KMS-11 (cell line): ENCODE data around the gene CENATAC.

Experiments used
- H2AFZ ChIP-seq: fragments of 200-600 bp; sonication (generic); 2 replicates; pipeline ENCODE4 v1.6.1; 2016; ENCODE audit warnings: antibody characterized with exemption, mixed run types, low read depth
- H3K27ac ChIP-seq: fragments of 200-600 bp; sonication (generic); 2 replicates; pipeline ENCODE4 v1.6.1; 2016; ENCODE audit warnings: mild to moderate bottlenecking, mixed run types
- H3K27me3 ChIP-seq: fragments of 200-600 bp; sonication (generic); 2 replicates; pipeline ENCODE4 v1.6.1; 2017; ENCODE audit warnings: mild to moderate bottlenecking, low read depth, mixed run types, moderate library complexity; ENCODE audit not compliant: insufficient read depth
- H3K36me3 ChIP-seq: fragments of 200-600 bp; sonication (generic); 2 replicates; pipeline ENCODE4 v1.6.1; 2017; ENCODE audit warnings: mild to moderate bottlenecking, mixed run types; ENCODE audit not compliant: insufficient read depth
- H3K4me1 ChIP-seq: fragments of 200-600 bp; sonication (generic); 2 replicates; pipeline ENCODE4 v1.6.1; 2016; ENCODE audit warnings: mild to moderate bottlenecking, low read depth, mixed run types; ENCODE audit not compliant: poor library complexity, severe bottlenecking
- H3K4me2 ChIP-seq: fragments of 200-600 bp; sonication (generic); 2 replicates; pipeline ENCODE4 v1.7.0; 2016; ENCODE audit warnings: mild to moderate bottlenecking, mixed run types
- H3K4me3 ChIP-seq: fragments of 200-600 bp; sonication (generic); IDR thresholded peaks from 2 replicates; pipeline ENCODE4 v1.6.1; 2017; ENCODE audit warnings: low read depth, low read length, mixed read lengths; ENCODE audit not compliant: insufficient read depth
- H3K79me2 ChIP-seq: fragments of 200-600 bp; sonication (generic); 2 replicates; pipeline ENCODE4 v1.6.1; 2016; ENCODE audit warnings: low read depth, mixed run types; ENCODE audit not compliant: insufficient read depth
- H3K9ac ChIP-seq: fragments of 200-600 bp; sonication (generic); 2 replicates; pipeline ENCODE4 v1.6.1; 2016; ENCODE audit warnings: mild to moderate bottlenecking, mixed run types
- H4K20me1 ChIP-seq: fragments of 200-600 bp; sonication (generic); 2 replicates; pipeline ENCODE4 v1.6.1; 2016; ENCODE audit warnings: mild to moderate bottlenecking, mixed run types; ENCODE audit not compliant: insufficient read depth
- TF ChIP-seq, protein P1 (sequence below): fragments of 200-600 bp; sonication (generic); conservative IDR thresholded peaks from 2 replicates; pipeline ENCODE4 v1.6.1; 2017; ENCODE audit warnings: low read depth, mild to moderate bottlenecking, antibody characterized with exemption, low read length, moderate library complexity, mixed read lengths

The CENATAC gene

DNA sequence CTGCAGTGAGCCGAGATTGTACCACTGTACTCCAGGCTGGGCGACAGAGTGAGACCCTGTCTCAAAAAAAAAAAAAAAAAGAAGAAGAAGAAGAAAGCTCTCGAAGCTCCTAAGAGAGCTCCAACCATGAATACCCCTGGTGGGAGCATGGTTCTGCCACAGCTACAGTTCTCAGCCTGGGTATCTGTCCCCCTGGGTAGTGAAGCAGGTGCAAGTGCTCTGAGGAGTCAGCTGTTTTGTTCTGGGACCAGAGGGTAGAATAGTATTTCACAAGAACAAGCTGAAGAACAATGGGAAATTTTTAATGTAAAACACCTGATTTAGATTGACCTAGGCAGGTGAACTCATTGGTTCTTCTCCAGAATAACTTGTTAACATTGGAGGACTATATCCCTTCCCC, 63.3 kb downstream of the CENATAC start:
- peaks cover 4% of the 10 kb centered on the region for H3K4me1 ChIP-seq
- no peaks in the 10 kb centered on the region for H3K27me3 ChIP-seq
- no peak overlapping the region for H3K4me3 ChIP-seq
- TF ChIP-seq, protein P1, sequence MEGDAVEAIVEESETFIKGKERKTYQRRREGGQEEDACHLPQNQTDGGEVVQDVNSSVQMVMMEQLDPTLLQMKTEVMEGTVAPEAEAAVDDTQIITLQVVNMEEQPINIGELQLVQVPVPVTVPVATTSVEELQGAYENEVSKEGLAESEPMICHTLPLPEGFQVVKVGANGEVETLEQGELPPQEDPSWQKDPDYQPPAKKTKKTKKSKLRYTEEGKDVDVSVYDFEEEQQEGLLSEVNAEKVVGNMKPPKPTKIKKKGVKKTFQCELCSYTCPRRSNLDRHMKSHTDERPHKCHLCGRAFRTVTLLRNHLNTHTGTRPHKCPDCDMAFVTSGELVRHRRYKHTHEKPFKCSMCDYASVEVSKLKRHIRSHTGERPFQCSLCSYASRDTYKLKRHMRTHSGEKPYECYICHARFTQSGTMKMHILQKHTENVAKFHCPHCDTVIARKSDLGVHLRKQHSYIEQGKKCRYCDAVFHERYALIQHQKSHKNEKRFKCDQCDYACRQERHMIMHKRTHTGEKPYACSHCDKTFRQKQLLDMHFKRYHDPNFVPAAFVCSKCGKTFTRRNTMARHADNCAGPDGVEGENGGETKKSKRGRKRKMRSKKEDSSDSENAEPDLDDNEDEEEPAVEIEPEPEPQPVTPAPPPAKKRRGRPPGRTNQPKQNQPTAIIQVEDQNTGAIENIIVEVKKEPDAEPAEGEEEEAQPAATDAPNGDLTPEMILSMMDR, result no peak
- H3K4me2 ChIP-seq, result no peak overlapping the region
- H3K9ac ChIP-seq, result no peak overlapping the region
- H3K79me2 ChIP-seq, result no peaks in the 10 kb centered on the region; the same call in 1 of the 2 replicates
- H3K36me3 ChIP-seq, result no peaks in the 10 kb centered on the region
- no peaks in the 10 kb centered on the region for H4K20me1 ChIP-seq
- no peak overlapping the region for H2AFZ ChIP-seq
- no peak overlapping the region for H3K27ac ChIP-seq

DNA sequence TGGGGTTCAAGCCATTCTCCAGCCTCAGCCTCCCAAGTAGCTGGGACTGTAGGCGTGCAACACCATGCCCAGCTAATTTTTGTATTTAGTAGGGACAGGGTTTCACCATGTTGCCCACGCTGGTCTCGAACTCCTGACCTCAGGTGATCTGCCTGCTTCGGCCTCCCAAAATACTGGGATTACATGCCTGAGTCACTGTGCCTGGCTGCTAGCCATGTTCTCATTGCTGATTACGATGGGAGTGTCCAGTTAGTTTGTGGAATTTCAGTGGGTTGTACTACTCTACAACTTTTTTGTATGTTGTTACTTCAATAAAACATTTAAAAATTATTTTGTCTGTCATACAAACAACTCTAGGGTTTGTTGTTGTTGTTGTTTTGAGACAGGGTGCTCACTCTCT, 64.8 kb downstream of the CENATAC start:
- Histone ChIP-seq H2AFZ (no peak overlapping the region), H3K27me3 (no peaks in the 10 kb centered on the region), H3K4me2 (no peak overlapping the region), H3K9ac (no peak overlapping the region), H3K36me3 (no peaks in the 10 kb centered on the region), H4K20me1 (no peaks in the 10 kb centered on the region), H3K4me3 (no peak overlapping the region), H3K4me1 (peaks cover 6% of the 10 kb centered on the region), H3K79me2 (peaks cover under 1% of the 10 kb centered on the region; the same call in 1 of the 2 replicates), H3K27ac (no peak overlapping the region)
- TF ChIP-seq, protein P1, result no peak

DNA sequence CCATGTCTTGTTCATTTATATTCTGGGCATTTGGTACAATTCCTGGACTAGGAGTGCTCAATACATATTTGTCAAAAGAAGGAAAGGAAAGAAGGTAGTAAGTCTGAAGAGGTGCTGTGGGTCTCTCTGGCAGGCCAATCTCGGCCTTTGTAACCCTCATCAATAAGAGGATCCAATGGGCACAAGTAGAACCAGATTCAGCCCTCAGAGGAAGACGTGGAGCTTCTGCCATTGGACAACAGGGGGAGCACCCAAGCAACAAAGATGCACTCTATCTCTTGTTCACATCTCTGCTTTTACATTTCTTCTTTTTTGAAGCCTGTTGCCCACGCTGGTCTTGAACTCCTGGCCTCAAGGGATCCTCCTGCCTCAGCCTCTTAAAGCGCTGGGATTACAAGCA, 67.4 kb downstream of the CENATAC start:
- Histone ChIP-seq H3K27ac (no peak overlapping the region), H3K4me3 (no peak overlapping the region), H2AFZ (no peak overlapping the region), H3K4me2 (no peak overlapping the region), H3K79me2 (peaks cover 5% of the 10 kb centered on the region; the same call in 1 of the 2 replicates), H3K27me3 (no peaks in the 10 kb centered on the region), H3K4me1 (peaks cover 2% of the 10 kb centered on the region), H3K9ac (no peak overlapping the region), H3K36me3 (no peaks in the 10 kb centered on the region), H4K20me1 (no peaks in the 10 kb centered on the region)
- TF ChIP-seq, protein P1, result peak; percentile 42; the same call in 1 of the 2 replicates
